HepG2 (cell line): Measurements from ENCODE around the gene PSMB3. TPM values are rescaled to one million over a fixed set of nuclear protein-coding genes. Genes with fewer than 3 reads are reported as not detected.

Experiments
- PHF5A ChIP-seq: IDR thresholded peaks from one replicate; pipeline ENCODE4 v1.6.1; 2018; ENCODE audit warnings: low read depth, missing genetic modification reagents; ENCODE audit not compliant: unreplicated experiment
- SMYD3 ChIP-seq: sonication (generic); formaldehyde crosslinking; IDR thresholded peaks from 2 replicates; pipeline ENCODE4 v1.8.1; 2023; ENCODE audit warnings: mild to moderate bottlenecking, missing genetic modification reagents
- SOX13 ChIP-seq, 3 experiments: fragments of 450-650 bp in 1 of 3; sonication (generic) in 1 of 3; formaldehyde crosslinking in 1 of 3; IDR thresholded peaks in 2 of 3; conservative IDR thresholded peaks in 1 of 3; 2 replicates each; pipeline versions ENCODE4 v1.5.0 to v1.6.1; 2016 to 2020; ENCODE audit warnings: antibody characterized with exemption in 1 of 3, mild to moderate bottlenecking in 1 of 3, missing compliant biosample characterization in 1 of 3, missing genetic modification reagents in 1 of 3, moderate library complexity in 1 of 3
- TAF15 ChIP-seq: fragments of 200-400 bp; formaldehyde crosslinking; IDR thresholded peaks from one replicate; pipeline ENCODE4 v1.6.1; 2018; ENCODE audit warnings: mild to moderate bottlenecking, low read depth, low read length; ENCODE audit not compliant: poor library complexity, severe bottlenecking
- TP53 ChIP-seq: sonication (generic); formaldehyde crosslinking; conservative IDR thresholded peaks from 2 replicates; pipeline ENCODE4 v1.4.0; 2020; ENCODE audit warnings: missing genetic modification reagents
- ZNF121 ChIP-seq: sonication (generic); formaldehyde crosslinking; IDR thresholded peaks from 2 replicates; pipeline ENCODE4 v1.5.0; 2020; ENCODE audit warnings: mild to moderate bottlenecking, missing genetic modification reagents
- ZNF180 ChIP-seq: sonication (generic); formaldehyde crosslinking; IDR thresholded peaks from 2 replicates; pipeline ENCODE4 v1.4.0; 2020; ENCODE audit warnings: low read depth, missing genetic modification reagents, borderline replicate concordance
- ZNF605 ChIP-seq: sonication (generic); formaldehyde crosslinking; IDR thresholded peaks from 2 replicates; pipeline ENCODE4 v1.8.0; 2022; ENCODE audit warnings: mild to moderate bottlenecking, missing genetic modification reagents
- ZNF616 ChIP-seq: sonication (generic); formaldehyde crosslinking; IDR thresholded peaks from 2 replicates; pipeline ENCODE4 v1.5.0; 2020; ENCODE audit warnings: low read depth, mild to moderate bottlenecking, missing genetic modification reagents
- ZSCAN22 ChIP-seq: sonication (generic); formaldehyde crosslinking; IDR thresholded peaks from 2 replicates; pipeline ENCODE4 v1.4.0; 2020; ENCODE audit warnings: mild to moderate bottlenecking, missing genetic modification reagents
- polyA plus RNA-seq, 8 experiments: library from polyadenylated mRNA; depleted of rRNA in 3 of 8; stranded (reverse) in 7 of 8; unstranded in 1 of 8; fragments of >200 nt; fragmentation: Illumina TruSeq in 4 of 8; extraction: Trizol in 4 of 8; gene quantifications; 2 replicates each; pipeline versions ENCODE4 v1.2.1 to v1.2.3, GENCODE V29; 2011 to 2016; ENCODE audit warnings: low read depth in 4 of 8, missing spikeins in 1 of 8, mixed read lengths in 1 of 8; ENCODE audit not compliant: insufficient read depth in 1 of 8
- total RNA-seq, 5 experiments: library from RNA; depleted of rRNA; stranded (reverse); fragments of >200 nt; fragmentation: Illumina TruSeq; extraction: Trizol; gene quantifications; 2 replicates each; pipeline ENCODE4 v1.2.3, GENCODE V29; 2016; ENCODE audit warnings: low read depth in 1 of 5
- TF ChIP-seq, protein P1 (sequence below): sonication (generic); formaldehyde crosslinking; conservative IDR thresholded peaks from 2 replicates; pipeline ENCODE4 v1.5.0; 2020; ENCODE audit warnings: missing genetic modification reagents
- TF ChIP-seq, protein P2 (sequence below): sonication (generic); formaldehyde crosslinking; IDR thresholded peaks from 2 replicates; pipeline ENCODE4 v1.5.1; 2020; ENCODE audit warnings: missing genetic modification reagents, mild to moderate bottlenecking, borderline replicate concordance
- TF ChIP-seq, protein P3 (sequence below): sonication (generic); formaldehyde crosslinking; IDR thresholded peaks from 2 replicates; pipeline ENCODE4 v1.5.0; 2020; ENCODE audit warnings: mild to moderate bottlenecking, missing genetic modification reagents
- TF ChIP-seq, protein P4 (sequence below): sonication (generic); formaldehyde crosslinking; IDR thresholded peaks from 2 replicates; pipeline ENCODE4 v1.8.0; 2022; ENCODE audit warnings: mild to moderate bottlenecking, missing genetic modification reagents; ENCODE audit not compliant: insufficient replicate concordance
- TF ChIP-seq, protein P5 (sequence below): sonication (generic); formaldehyde crosslinking; IDR thresholded peaks from 2 replicates; pipeline ENCODE4 v1.4.0; 2020; ENCODE audit warnings: missing genetic modification reagents, low read depth, mild to moderate bottlenecking, borderline replicate concordance

PSMB3 gene
- total and polyA plus RNA-seq, 2 of the 13 experiments (the other 11 are each of a cell fraction or from before 2014, with no cell fraction given) = 366 to 517 TPM

DNA sequence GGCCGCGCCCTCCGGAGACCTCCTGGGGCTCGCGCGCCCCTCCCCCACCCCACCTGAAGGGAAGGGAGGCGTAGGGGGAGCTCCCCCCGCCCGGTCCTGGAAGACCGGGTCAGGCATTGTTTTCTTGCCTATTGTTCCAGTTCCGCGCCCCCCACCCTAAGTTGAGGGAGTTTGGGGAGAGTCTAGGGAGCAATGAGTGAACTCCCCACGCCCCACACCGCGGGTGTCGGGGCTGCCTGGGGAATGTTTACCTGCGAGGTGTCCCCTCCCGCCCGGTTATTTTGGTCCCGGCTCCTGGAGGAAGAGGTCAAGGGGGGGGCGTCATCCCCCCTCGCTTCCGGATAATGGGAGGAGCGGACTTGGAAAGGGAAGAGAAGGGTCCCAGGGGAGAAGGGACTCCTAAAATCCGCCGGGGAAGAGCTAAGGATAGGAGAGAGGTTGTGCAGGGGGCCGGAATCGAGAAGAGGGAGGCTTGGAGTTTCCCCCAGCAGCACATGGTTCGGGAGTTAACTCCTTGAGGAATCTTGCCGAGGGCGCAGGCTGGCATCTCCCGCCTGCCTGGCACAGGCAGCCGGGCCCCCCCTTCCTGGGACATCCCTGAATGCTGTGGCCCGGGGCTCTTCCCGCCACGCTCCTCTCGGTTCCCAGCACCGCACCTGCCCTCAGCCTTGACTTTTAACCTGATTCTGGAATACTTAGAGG, 46.6 kb upstream of the PSMB3 start (continued):
- no peak for TF ChIP-seq TAF15
- TF ChIP-seq ZNF605 = no peak; the same call in 1 of the 2 replicates
- no peak for TF ChIP-seq PHF5A (CRISPR knock-in tag)
- TF ChIP-seq, protein P1, sequence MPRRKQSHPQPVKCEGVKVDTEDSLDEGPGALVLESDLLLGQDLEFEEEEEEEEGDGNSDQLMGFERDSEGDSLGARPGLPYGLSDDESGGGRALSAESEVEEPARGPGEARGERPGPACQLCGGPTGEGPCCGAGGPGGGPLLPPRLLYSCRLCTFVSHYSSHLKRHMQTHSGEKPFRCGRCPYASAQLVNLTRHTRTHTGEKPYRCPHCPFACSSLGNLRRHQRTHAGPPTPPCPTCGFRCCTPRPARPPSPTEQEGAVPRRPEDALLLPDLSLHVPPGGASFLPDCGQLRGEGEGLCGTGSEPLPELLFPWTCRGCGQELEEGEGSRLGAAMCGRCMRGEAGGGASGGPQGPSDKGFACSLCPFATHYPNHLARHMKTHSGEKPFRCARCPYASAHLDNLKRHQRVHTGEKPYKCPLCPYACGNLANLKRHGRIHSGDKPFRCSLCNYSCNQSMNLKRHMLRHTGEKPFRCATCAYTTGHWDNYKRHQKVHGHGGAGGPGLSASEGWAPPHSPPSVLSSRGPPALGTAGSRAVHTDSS = no peak
- no peak for TF ChIP-seq ZNF616 (CRISPR knock-in tag)
- TF ChIP-seq SOX13 (IDR thresholded peaks at IDR 0.05) = peak; percentile 71; the same call in 1 of the 2 replicates
- TF ChIP-seq SOX13 (CRISPR knock-in tag; conservative IDR thresholded peaks at IDR 0.05 in 1 of 2, IDR thresholded peaks at IDR 0.05 in 1 of 2) = peak in 1 of 2 experiments; percentile 83; a peak in 2 of 4 replicates
- TF ChIP-seq ZNF180 = no peak
- TF ChIP-seq, protein P2, sequence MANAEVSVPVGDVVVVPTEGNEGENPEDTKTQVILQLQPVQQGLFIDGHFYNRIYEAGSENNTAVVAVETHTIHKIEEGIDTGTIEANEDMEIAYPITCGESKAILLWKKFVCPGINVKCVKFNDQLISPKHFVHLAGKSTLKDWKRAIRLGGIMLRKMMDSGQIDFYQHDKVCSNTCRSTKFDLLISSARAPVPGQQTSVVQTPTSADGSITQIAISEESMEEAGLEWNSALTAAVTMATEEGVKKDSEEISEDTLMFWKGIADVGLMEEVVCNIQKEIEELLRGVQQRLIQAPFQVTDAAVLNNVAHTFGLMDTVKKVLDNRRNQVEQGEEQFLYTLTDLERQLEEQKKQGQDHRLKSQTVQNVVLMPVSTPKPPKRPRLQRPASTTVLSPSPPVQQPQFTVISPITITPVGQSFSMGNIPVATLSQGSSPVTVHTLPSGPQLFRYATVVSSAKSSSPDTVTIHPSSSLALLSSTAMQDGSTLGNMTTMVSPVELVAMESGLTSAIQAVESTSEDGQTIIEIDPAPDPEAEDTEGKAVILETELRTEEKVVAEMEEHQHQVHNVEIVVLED = 0 out of 2 replicates have a peak, but pooled peaks have one; percentile 55
- TF ChIP-seq, protein P3, sequence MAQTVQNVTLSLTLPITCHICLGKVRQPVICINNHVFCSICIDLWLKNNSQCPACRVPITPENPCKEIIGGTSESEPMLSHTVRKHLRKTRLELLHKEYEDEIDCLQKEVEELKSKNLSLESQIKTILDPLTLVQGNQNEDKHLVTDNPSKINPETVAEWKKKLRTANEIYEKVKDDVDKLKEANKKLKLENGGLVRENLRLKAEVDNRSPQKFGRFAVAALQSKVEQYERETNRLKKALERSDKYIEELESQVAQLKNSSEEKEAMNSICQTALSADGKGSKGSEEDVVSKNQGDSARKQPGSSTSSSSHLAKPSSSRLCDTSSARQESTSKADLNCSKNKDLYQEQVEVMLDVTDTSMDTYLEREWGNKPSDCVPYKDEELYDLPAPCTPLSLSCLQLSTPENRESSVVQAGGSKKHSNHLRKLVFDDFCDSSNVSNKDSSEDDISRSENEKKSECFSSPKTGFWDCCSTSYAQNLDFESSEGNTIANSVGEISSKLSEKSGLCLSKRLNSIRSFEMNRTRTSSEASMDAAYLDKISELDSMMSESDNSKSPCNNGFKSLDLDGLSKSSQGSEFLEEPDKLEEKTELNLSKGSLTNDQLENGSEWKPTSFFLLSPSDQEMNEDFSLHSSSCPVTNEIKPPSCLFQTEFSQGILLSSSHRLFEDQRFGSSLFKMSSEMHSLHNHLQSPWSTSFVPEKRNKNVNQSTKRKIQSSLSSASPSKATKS = no peak
- TF ChIP-seq, protein P4, sequence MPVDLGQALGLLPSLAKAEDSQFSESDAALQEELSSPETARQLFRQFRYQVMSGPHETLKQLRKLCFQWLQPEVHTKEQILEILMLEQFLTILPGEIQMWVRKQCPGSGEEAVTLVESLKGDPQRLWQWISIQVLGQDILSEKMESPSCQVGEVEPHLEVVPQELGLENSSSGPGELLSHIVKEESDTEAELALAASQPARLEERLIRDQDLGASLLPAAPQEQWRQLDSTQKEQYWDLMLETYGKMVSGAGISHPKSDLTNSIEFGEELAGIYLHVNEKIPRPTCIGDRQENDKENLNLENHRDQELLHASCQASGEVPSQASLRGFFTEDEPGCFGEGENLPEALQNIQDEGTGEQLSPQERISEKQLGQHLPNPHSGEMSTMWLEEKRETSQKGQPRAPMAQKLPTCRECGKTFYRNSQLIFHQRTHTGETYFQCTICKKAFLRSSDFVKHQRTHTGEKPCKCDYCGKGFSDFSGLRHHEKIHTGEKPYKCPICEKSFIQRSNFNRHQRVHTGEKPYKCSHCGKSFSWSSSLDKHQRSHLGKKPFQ (CRISPR knock-in tag) = peak; percentile 63
- no peak for TF ChIP-seq ZNF121 (CRISPR knock-in tag)
- TF ChIP-seq, protein P5, sequence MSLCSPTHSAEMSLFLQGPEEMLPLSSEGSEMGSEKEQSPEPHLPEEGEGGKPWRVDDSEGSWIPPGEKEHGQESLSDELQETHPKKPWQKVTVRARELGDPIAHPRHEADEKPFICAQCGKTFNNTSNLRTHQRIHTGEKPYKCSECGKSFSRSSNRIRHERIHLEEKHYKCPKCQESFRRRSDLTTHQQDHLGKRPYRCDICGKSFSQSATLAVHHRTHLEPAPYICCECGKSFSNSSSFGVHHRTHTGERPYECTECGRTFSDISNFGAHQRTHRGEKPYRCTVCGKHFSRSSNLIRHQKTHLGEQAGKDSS = peak; percentile 68; the same call in 1 of the 2 replicates
- TF ChIP-seq SMYD3 (CRISPR knock-in tag) = no peak
- TF ChIP-seq TP53 (CRISPR knock-in tag) = no peak
- TF ChIP-seq ZSCAN22 (CRISPR knock-in tag) = no peak
